ENCODE measurements around the gene CUTA.

Gene CUTA

DNA sequence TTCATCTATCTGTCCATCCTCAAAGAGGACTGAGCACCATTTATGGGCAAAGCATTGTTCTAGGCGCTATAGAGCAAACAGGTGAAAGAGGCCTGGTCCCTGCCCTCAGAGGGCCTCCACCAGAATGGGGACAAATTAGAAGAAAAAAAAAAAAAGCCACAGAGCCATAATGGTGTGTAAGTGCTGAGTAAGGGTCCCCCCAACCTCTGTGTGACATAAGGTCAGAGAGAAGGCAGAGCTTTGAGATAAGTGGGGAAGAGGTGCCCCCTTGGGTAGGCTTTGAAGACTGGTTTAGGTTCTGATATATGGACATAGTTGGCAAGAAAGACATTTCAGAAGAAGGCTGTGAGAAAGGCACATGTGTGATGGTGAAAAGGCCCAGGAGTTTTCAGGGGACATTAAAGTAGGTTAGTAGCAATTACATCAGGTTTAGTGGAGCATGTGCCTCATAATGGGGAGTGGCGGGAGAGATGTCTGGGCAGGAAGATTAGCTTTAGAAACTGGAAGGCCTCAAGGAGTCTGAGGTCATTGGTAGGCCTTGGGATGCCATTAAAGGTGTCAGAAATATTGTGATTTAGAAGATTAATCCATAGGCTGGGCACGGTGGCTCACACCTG lies 21.2 kb upstream of the CUTA start:
- DNase-seq: no peak

- DNase-seq: no peak
These were observed 19.8 kb upstream of the CUTA start for GRCh38 chr6:33437666-33438065.

DNA sequence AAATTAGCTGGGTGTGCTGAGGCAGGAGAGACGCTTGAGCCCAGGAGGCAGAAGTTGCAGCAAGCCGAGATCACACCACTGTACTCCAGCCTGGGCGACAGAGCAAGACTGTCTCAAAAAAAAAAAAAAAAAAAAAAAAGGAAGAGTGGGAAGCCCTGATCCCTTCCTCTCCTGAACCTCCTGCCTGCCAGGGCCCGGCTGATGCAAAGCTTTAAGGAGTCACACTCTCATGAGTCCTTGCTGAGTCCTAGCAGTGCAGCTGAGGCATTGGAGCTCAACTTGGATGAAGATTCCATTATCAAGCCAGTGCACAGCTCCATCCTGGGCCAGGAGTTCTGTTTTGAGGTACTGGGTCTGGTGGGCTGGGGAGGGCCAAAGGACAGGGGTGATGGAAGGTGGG lies 17.1 kb upstream of the CUTA start:
- no peak for DNase-seq

DNA sequence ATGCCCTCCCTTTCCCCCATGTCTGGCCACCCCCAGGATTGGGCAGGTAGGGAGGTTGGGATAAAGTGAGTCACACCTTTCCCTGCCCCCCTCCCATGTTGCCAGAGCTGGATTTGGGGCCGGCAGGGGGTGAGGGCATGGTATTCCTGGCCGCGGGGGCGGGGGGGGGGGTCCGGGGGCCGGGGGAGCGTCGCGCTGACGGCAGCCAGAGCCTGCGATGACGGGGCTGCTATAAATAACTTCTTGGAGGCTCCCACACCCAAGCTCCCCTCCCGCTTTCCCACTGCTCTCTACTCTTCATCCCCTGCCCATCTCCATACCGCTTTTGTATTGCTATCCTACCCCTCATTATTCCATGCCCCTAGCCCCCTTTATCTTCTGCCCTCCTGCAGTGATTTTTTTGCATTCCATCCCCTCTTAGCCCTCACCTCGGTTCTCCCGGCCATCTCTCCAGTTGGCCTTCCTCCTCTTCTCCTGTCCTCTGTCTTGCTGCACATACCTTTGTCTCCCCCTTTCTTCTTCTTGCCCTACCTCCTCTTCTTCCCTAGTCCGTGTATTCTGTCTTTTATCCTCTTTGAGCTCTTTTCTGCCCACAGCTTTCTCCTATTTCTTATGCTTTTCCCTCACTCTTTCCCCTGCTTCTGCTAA lies 15.8 kb upstream of the CUTA start:
- DNase-seq: no peak

DNA sequence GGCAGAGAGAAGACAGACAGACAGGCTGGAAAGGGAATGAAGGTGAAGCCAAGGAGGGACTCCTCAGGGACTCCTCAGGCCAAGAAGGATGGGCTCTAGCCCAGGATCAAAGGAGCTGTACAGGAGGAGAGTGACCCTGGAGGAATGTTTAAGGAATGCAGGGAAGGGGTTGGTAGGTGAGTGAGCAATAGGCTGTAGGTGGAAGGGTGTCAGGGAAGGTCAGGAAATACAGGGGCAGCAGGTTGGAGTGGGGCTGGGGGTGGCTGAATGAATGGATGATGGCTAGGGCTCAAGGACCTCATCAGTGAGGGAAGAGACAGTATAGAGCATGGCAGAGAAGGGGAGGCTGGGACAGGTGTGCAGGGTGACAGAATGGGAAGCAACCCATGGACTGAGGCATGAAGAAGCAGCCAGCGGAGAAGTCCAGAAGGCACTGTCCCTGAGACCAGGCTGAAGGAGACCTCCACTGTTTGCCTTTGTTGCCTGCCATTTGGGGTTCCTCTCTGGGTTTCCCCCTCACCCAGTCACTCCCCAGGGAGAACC lies 15.2 kb upstream of the CUTA start:
- DNase-seq: no peak

- no peak for DNase-seq
These were observed 14.6 kb upstream of the CUTA start for GRCh38 chr6:33432546-33432945.

- DNase-seq: no peak
These were observed 14.1 kb upstream of the CUTA start for GRCh38 chr6:33431880-33432541.

DNA sequence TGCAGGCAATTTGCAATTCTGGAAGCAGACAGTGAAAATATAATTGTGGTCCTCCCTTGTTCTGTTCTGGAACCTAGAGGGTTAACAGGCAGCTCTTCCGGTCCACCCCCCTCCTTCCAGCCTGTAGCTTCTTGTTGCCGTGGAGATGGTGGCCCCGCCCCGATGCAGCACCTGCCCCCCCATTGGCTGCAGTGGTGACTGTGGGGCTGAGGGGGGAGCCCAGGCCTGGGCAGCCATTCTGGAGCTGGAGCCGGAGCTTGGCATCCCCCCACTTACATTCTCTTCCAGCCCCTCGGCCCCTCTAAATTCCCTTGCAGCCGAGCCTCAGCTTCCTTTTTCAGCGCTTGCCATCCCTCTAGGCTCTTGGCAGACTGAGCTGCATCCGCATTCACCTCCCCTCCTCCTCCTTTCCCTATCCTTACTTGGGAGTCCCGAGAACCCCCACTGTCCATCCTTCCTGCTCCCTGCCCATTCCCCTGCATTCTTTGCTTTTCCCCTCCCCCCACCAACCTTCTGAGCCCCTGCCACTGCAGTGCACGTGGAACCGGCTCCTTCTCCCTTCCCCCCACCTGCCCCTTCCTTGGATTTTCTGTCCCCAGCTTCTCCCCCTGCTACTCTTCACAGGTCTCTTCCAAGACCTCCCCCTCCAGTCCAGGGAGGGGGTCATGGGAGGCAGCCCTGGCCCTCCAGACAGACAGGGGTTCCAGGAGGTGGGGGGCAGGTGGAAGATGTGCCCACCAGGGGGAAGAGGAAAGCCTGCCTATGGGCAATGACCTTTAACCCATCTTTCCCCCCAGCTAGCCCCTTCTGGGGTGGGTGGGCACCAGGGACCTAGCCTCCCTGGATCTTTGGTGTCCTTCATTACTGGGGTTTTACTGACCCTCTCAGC lies 13.3 kb upstream of the CUTA start:
- peak; percentile 20 to 52 for DNase-seq

DNA sequence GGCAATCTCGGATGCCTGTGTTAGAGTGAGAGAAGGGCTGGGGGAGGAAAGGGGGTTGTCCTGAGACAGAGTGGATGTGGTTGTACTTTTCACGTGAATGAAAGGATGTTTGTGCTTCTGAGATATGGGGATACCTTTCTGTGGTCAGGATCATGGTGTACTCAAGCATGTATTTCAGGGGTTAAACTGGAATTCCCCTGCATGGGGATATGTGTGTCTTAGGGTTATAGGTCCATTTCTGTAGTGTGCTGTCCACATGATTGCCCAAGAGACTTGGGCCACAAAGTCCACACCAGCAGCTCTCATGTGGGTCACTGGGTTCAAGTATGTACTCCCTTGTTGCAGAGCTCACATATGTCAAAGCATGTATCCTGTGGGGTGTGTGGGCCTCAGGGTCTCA lies 12.4 kb upstream of the CUTA start:
- no peak for DNase-seq

DNA sequence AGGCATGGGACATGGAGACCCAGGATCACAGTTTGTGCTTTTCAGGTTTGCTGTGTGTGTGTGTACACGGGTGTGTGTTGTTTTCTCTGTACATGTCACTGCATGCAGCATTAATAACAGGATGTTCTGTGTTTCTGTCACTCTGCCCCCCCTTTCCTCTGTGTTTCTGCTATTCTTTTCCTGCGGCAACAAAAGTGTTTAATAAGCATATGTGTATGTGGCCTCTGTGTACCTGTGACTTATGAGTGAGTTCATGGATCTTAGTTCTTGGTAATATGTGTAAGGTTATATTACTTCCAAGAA lies 11.8 kb upstream of the CUTA start:
- no peak for DNase-seq

- no peak for DNase-seq
These were observed 11.3 kb upstream of the CUTA start for GRCh38 chr6:33428966-33429749.

DNA sequence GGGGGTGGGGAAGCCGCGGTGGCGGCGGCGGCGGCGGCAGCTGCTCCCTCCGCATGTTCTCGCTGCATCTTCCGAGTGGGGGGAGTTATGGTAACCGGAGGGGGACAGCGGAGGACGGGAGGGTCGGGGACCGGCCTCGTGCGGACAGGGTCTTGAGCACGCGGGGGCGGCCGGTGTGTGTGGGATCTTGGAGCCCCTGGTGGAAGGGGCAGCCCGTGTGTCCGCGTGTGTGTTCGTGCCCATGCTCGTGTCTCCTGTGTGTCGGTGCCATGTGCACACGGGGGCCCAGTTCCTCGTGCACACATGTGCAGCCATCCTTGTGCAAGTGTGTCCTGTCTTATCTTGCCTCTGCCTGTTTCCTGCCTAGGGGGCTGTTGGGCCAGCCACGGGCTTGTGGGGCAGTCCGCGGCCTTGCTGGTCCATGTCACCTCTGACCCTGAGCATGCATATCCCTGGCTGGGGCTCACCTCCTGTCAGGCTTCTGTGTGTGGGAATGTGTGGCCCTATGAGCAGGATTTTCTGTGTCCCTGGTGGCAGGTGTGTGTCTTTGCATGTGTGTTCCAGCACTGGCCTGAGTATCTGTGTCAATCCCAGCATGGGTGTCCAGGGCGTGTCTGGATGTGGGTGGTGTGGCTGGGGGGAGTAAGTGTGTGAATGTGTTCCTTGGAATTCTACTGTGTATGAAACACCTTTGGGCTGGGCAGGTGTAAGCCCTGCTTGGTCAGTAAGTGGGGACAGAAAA lies 10.5 kb upstream of the CUTA start:
- DNase-seq: peak; percentile 39 to 65

GRCh38 chr6:33427585-33428223 lies 9.8 kb upstream of the CUTA start:
- peak in 1 of 2 experiments; percentile 56 for DNase-seq

DNA sequence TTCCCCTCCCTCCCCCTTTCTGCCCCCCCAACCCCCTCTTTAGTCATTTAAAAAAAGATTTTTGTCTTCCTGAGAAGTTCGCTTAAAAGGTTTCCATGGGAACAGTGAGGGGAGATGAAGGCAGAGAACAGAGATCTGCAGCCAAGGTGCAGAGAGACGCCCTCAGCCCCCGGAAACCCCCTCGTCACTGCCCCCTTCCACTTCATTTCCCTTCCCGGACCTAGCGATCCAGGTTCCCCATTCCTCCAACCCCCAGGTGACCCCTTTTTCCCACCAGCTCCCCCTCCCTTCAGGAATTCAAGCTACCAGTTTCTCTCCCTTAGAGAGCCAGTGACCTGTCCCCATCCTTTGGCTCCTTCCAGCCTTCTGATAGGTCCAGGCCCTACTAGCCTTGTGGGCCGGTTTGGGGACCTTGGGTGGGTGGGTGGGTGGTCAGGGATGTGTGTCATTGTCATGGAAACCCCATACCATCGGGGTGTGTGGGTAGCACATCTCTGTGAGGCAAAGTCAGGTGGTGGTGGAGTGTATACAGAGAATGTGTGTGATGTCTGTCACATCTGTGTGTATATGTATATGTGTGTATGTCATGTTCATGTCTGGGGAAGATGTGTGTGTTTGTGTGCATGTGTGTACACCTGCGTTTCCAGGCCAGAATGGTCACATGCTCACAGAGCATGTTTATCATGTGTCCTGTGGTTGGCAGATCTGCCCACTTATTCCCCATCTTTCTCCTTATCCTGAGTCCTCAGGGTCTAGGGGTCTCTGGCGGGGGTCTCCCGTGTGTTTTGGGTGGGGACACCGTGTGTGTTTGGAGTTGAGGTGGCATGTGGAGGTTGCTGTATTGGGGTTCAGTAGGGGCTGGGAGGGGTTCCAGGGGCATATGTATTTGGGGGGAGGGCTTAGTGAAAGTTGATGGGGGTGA lies 8.9 kb upstream of the CUTA start:
- DNase-seq: peak in 1 of 2 experiments; percentile 23

DNA sequence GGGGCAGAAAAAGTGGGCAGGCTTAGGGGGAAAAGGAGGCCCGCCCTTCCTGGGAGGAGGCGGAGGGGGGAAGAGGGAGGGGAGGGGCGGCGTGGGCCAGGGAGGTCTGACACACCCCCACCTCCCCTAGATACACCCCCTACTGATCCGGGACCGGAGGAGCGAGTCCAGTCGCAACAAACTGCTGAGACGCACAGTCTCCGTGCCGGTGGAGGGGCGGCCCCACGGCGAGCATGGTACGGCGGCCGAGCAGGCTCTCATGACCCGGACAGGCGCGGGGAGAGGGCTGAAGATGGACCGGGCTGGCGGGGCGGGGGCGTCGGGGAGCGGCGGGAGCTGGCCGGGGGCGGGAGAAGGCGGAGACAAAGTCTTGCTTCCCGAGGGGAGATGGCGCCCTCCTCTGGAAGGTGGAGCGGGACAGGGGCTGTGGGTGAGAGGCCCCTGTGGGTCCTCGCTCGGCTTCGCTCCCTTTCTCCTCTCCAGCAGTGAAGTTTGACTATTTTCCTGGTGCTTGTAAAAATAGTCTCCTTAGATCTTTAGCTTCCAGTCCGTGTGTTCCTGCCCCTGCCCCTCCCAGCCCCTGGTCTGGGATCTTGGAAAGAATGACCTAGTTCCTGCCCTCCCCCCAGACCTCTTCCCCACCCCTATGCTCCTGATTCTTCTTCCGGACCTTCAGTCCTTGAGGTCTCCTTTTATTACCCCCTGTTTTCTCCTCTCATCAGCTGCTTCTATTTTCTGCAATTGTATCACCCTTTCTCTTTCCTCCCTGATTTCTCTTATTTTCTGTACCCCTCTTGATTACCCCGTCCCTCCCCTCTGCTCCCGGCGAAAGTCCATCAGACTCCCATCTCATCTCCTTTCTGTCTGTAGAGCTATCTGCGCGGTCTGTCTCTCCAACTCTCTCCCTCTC lies 8.0 kb upstream of the CUTA start:
- peak; percentile 49 to 93 for DNase-seq

DNA sequence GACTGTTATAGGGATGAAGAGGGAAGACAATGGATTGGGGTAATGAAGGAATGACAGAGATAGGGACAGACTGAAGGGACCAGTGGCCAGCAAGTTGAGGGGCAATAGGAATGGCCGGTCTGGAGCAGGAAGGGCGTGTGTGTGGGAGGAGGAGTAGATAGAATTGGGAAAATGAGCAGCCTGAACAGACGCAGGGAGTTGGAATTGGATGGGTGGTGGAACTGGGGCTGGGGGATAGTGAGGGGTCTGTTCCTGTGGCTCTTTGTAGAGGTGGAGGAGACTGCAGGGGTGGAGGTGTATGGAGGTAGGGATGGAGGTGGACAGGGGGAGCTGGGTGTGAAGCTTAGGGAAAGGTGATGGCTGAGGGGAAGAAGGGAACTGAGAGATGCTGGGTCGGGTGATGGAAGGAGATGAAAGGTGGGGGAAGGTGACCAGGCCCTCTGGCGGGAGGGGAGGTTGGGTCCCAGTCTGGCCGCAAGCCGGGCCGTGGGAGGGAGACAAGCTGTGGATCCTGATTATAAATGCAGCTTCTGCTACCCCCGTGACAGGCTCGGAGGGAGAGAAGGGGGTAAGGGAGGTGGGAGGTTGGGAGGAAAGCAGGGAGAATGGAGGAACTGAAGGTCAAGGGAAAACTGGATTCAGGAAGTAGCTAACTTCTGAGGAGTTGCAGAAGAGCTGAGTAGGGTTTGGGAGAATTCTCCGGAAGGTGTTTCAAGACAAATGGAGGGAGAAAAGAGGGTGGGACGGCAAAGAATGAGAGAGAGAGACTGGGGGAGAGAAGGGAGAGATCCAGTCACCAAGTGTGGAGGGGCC lies 7.2 kb upstream of the CUTA start:
- DNase-seq: no peak

DNA sequence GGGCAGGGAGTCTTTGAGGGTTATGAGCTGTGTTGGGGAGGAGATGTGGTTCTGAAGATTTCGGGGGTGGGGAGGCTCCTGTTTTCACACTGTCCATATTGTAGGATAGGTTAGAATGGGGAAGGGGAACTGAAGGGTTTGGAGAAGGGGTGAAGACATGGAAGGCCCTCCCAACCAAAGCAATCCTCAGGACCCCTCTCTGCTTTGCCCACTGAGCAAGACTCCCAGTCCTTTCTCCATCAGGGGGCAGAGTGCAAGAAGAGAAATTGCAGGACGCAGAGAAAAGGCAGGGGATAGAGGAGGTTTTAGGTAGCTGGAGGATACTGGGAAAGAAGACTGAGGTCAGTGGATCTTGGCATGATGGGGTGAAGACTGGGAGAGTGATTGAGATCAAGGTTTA lies 5.9 kb upstream of the CUTA start:
- no peak for DNase-seq

- DNase-seq: no peak
These were observed 3.4 kb upstream of the CUTA start for GRCh38 chr6:33421344-33421643.

Measured in NCI-H526 (cell line).